WTC11 (cell line): ENCODE measurements around the gene NOS1.

ENCODE experiments used
- CBFB ChIP-seq: sonication (generic); formaldehyde crosslinking; IDR thresholded peaks from 2 replicates; pipeline ENCODE4 v1.8.1; 2022; ENCODE audit warnings: mild to moderate bottlenecking, low read depth, missing genetic modification reagents
- CREB1 ChIP-seq: sonication (generic); formaldehyde crosslinking; IDR thresholded peaks from 2 replicates; pipeline ENCODE4 v1.8.0; 2023; ENCODE audit warnings: mild to moderate bottlenecking, missing genetic modification reagents
- ETV6 ChIP-seq: sonication (generic); formaldehyde crosslinking; IDR thresholded peaks from 2 replicates; pipeline ENCODE4 v1.8.1; 2022; ENCODE audit warnings: mild to moderate bottlenecking, missing genetic modification reagents
- FOXK1 ChIP-seq: sonication (generic); formaldehyde crosslinking; IDR thresholded peaks from 2 replicates; pipeline ENCODE4 v1.8.0; 2022; ENCODE audit warnings: mild to moderate bottlenecking, moderate library complexity, missing genetic modification reagents
- GABPB1 ChIP-seq: sonication (generic); formaldehyde crosslinking; IDR thresholded peaks from 2 replicates; pipeline ENCODE4 v1.8.1; 2023; ENCODE audit warnings: mild to moderate bottlenecking, missing genetic modification reagents
- MAX ChIP-seq: sonication (generic); formaldehyde crosslinking; IDR thresholded peaks from 2 replicates; pipeline ENCODE4 v1.8.0; 2022; ENCODE audit warnings: mild to moderate bottlenecking, missing genetic modification reagents
- NR3C1 ChIP-seq: sonication (generic); formaldehyde crosslinking; conservative IDR thresholded peaks from 2 replicates; pipeline ENCODE4 v1.8.1; 2023; ENCODE audit warnings: low read depth, mild to moderate bottlenecking, missing genetic modification reagents
- SP1 ChIP-seq: sonication (generic); formaldehyde crosslinking; conservative IDR thresholded peaks from 2 replicates; pipeline ENCODE4 v1.8.1; 2022; ENCODE audit warnings: missing genetic modification reagents
- ZBTB21 ChIP-seq: sonication (generic); formaldehyde crosslinking; IDR thresholded peaks from 2 replicates; pipeline ENCODE4 v1.8.1; 2023; ENCODE audit warnings: mild to moderate bottlenecking, missing genetic modification reagents, borderline replicate concordance
- ZNF121 ChIP-seq: sonication (generic); formaldehyde crosslinking; IDR thresholded peaks from 2 replicates; pipeline ENCODE4 v1.8.0; 2023; ENCODE audit warnings: missing genetic modification reagents
- TF ChIP-seq, protein P1 (sequence below): fragments of 200-600 bp; IDR thresholded peaks from 2 replicates; pipeline ENCODE4 v1.8.0; 2022; ENCODE audit warnings: antibody characterized with exemption
- TF ChIP-seq, protein P2 (sequence below): fragments of 250-450 bp; sonication (Bioruptor Pico); conservative IDR thresholded peaks from 2 replicates; pipeline ENCODE4 v1.9.0; 2021; ENCODE audit warnings: mild to moderate bottlenecking

- no peak for TF ChIP-seq SP1
- no peak for TF ChIP-seq ZNF121
- TF ChIP-seq FOXK1 (CRISPR knock-in tag): no peak
- TF ChIP-seq, protein P1, sequence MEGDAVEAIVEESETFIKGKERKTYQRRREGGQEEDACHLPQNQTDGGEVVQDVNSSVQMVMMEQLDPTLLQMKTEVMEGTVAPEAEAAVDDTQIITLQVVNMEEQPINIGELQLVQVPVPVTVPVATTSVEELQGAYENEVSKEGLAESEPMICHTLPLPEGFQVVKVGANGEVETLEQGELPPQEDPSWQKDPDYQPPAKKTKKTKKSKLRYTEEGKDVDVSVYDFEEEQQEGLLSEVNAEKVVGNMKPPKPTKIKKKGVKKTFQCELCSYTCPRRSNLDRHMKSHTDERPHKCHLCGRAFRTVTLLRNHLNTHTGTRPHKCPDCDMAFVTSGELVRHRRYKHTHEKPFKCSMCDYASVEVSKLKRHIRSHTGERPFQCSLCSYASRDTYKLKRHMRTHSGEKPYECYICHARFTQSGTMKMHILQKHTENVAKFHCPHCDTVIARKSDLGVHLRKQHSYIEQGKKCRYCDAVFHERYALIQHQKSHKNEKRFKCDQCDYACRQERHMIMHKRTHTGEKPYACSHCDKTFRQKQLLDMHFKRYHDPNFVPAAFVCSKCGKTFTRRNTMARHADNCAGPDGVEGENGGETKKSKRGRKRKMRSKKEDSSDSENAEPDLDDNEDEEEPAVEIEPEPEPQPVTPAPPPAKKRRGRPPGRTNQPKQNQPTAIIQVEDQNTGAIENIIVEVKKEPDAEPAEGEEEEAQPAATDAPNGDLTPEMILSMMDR: no peak
- TF ChIP-seq, protein P2, sequence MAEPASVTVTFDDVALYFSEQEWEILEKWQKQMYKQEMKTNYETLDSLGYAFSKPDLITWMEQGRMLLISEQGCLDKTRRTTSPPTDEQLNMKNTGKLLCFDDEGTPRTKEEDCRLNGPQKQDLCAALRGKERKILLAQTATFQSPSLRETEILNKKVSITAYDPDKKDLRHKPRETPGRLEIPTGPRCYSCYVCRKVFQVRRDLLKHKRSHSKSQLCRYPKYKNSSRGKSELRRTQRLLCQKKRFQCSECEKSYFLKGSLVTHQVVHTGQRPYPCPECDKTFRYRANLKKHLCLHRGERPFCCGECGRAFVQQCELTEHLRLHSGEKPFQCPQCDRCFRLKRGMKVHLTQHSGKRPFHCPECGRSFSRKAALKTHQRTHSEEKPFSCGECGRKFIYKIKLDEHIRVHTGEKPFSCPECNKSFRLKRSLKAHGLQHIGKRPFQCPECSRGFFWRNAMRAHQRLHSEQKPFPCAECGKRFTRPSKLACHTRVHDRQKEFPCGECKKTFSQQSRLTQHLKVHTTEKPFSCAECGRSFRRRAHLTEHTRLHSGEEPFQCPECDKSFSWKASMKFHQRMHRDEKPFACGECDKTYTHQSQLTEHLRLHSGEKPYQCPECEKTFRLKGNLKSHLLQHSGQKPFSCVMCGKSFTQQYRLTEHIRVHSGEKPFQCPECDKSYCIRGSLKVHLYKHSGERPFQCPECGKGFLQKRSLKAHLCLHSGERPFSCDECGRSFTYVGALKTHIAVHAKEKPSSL: no peak
- no peak for TF ChIP-seq ETV6 (CRISPR knock-in tag)
- no peak for TF ChIP-seq NR3C1 (CRISPR knock-in tag)
- TF ChIP-seq CREB1 (CRISPR knock-in tag): no peak
- TF ChIP-seq CBFB (CRISPR knock-in tag): no peak
- TF ChIP-seq ZBTB21 (CRISPR knock-in tag): no peak
- TF ChIP-seq MAX (CRISPR knock-in tag): no peak
- no peak for TF ChIP-seq GABPB1 (CRISPR knock-in tag)
These were observed 134.3 kb downstream of the NOS1 start for GRCh38 chr12:117227000-117227653.
